BLaER1 treated with 17β-estradiol and CSF1 and Interleukin-3, amounts not matched to agents 10 nM and 100 nM (cell line): ENCODE measurements around the gene IKBKE.

Source experiments
- H3K27ac ChIP-seq, 11 experiments: shearing (Covaris generic); formaldehyde crosslinking; 2 replicates each; pipeline ENCODE4 v1.8.1; 2022
- H3K27me3 ChIP-seq, 11 experiments: shearing (Covaris generic); formaldehyde crosslinking; 2 replicates each; pipeline ENCODE4 v1.8.1; 2022
- H3K36me3 ChIP-seq, 11 experiments: shearing (Covaris generic); formaldehyde crosslinking; 2 replicates each; pipeline ENCODE4 v1.8.1; 2022
- H3K4me1 ChIP-seq, 10 experiments: shearing (Covaris generic); formaldehyde crosslinking; 2 replicates each; pipeline ENCODE4 v1.8.1; 2022
- H3K4me2 ChIP-seq, 11 experiments: shearing (Covaris generic); formaldehyde crosslinking; 2 replicates each; pipeline ENCODE4 v1.8.1; 2022
- H3K4me3 ChIP-seq, 10 experiments: shearing (Covaris generic); formaldehyde crosslinking; 2 replicates each; pipeline ENCODE4 v1.8.1; 2022
- H3K9ac ChIP-seq, 11 experiments: shearing (Covaris generic); formaldehyde crosslinking; 2 replicates each; pipeline ENCODE4 v1.8.1; 2022
- H3K9me3 ChIP-seq, 11 experiments: shearing (Covaris generic); formaldehyde crosslinking; replicated peaks in 1 of 11; 2 replicates each; pipeline ENCODE4 v1.8.1; 2022
- H4K20me1 ChIP-seq, 11 experiments: shearing (Covaris generic); formaldehyde crosslinking; 2 replicates each; pipeline ENCODE4 v1.8.1; 2022
- Cebpa-rat ChIP-seq, 11 experiments: shearing (Covaris generic); IDR thresholded peaks; 2 replicates each; pipeline ENCODE4 v1.8.1; 2022

IKBKE gene

GRCh38 chr1:206449565-206449964, 20.7 kb upstream of the IKBKE start:
- Histone ChIP-seq H3K9ac (no peak overlapping the region), H3K36me3 (peaks cover 98 to 100% (median 100%) of the 10 kb centered on the region in 11 experiments), H3K4me3 (no peak overlapping the region), H3K4me1 (peaks cover 0 to 30% (median 2%) of the 10 kb centered on the region in 10 experiments; a peak in 8 of 20 replicates), H3K4me2 (no peak overlapping the region), H3K27me3 (no peaks in the 10 kb centered on the region), H3K27ac (no peak overlapping the region), H4K20me1 (peaks cover 0 to 58% (median 0%) of the 10 kb centered on the region in 11 experiments; a peak in 4 of 22 replicates), H3K9me3 (no peaks in the 10 kb centered on the region)
- no peak for TF ChIP-seq Cebpa-rat (IDR thresholded peaks at IDR 0.05)

DNA sequence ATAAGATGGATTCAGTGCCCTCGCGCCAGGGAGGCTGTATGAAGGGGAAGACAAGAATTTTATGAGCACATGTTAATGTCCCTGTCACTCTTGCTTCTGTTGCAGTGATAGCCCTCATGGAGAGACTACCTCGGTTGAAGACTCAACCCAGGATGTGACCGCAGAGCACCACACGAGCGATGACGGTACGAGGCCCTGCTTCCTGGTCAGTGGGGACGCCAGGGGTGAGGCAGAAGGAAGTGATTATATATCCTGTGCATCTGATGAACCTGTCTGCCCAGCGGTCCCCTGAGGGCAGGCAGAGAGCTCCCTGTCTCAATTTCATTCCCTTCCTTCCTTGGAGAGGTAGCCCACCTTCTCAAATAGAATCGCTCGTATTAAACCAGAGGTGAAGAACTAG, 20.0 kb upstream of the IKBKE start:
- no peak for TF ChIP-seq Cebpa-rat (IDR thresholded peaks at IDR 0.05)
- Histone ChIP-seq H3K4me1 (peaks cover 2 to 38% (median 7%) of the 10 kb centered on the region in 10 experiments; a peak in 14 of 20 replicates), H3K9me3 (no peaks in the 10 kb centered on the region), H3K27ac (no peak overlapping the region), H3K36me3 (peaks cover 98 to 100% (median 100%) of the 10 kb centered on the region in 11 experiments), H3K27me3 (no peaks in the 10 kb centered on the region), H3K9ac (no peak overlapping the region), H3K4me2 (no peak overlapping the region), H3K4me3 (no peak overlapping the region), H4K20me1 (peaks cover 0 to 50% (median 0%) of the 10 kb centered on the region in 11 experiments; a peak in 4 of 22 replicates)

DNA sequence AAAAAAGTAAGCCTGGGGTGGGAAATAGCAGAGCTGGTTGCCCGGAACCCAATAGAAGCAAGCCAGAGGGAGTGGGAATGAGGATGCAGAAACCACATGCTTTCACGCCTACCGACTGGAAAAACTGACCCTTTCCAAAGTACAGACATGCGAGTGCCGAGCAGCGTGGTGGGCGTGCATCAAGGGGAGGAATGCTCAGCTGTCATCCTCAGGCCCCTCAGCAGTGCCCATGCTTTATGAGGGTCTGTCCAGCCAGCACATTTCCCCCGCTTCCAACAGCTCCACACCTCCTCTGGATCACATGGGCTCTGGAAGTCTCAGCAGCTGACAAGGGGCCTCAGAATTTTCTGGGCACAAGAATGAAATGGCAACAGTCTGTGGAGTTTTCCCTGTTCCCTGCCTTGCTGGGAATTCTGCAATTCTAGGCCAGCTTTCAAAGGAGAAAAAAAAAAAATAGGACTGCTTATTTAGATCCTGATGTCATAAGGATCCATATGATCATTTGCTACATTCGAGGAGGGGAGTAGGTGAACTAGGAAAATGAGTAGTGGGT, 19.1 kb upstream of the IKBKE start:
- no peak overlapping the region for H3K9ac ChIP-seq

GRCh38 chr1:206453111-206453510, 17.2 kb upstream of the IKBKE start:
- H4K20me1 ChIP-seq, result peaks cover 0 to 23% (median 0%) of the 10 kb centered on the region in 11 experiments; a peak in 4 of 22 replicates
- TF ChIP-seq Cebpa-rat (IDR thresholded peaks at IDR 0.05), result no peak
- H3K4me2 ChIP-seq, result no peak overlapping the region
- H3K4me1 ChIP-seq, result peaks cover 7 to 55% (median 29%) of the 10 kb centered on the region in 10 experiments; a peak in 17 of 20 replicates
- no peaks in the 10 kb centered on the region for H3K9me3 ChIP-seq
- no peak overlapping the region for H3K9ac ChIP-seq
- H3K4me3 ChIP-seq, result no peak overlapping the region
- no peak overlapping the region for H3K27ac ChIP-seq
- H3K27me3 ChIP-seq, result no peaks in the 10 kb centered on the region
- peaks cover 84 to 100% (median 98%) of the 10 kb centered on the region in 11 experiments for H3K36me3 ChIP-seq

More for the DNA sequence above, 19.1 kb upstream of the IKBKE start:
- Histone ChIP-seq H3K4me1 (peaks cover 7 to 47% (median 14%) of the 10 kb centered on the region in 10 experiments; a peak in 15 of 20 replicates), H3K4me2 (no peak overlapping the region), H3K9me3 (no peaks in the 10 kb centered on the region), H3K4me3 (no peak overlapping the region), H3K27ac (no peak overlapping the region), H3K36me3 (peaks cover 95 to 100% (median 100%) of the 10 kb centered on the region in 11 experiments), H3K27me3 (no peaks in the 10 kb centered on the region), H4K20me1 (peaks cover 0 to 42% (median 0%) of the 10 kb centered on the region in 11 experiments; a peak in 4 of 22 replicates)
- no peak for TF ChIP-seq Cebpa-rat (IDR thresholded peaks at IDR 0.05)

- Histone ChIP-seq H3K9me3 (no peaks in the 10 kb centered on the region), H3K9ac (no peak overlapping the region; a peak in 2 of 22 replicates), H3K4me3 (no peak overlapping the region), H4K20me1 (peaks cover 0 to 7% (median 0%) of the 10 kb centered on the region in 11 experiments; a peak in 1 of 22 replicates), H3K27me3 (no peaks in the 10 kb centered on the region), H3K27ac (peak overlapping the region in 3 of 11 experiments; percentile 75 to 84 (median 82); a peak in 4 of 22 replicates), H3K36me3 (peaks cover 84 to 100% (median 97%) of the 10 kb centered on the region in 11 experiments), H3K4me1 (peaks cover 7 to 60% (median 31%) of the 10 kb centered on the region in 10 experiments; a peak in 17 of 20 replicates), H3K4me2 (peak overlapping the region in 3 of 11 experiments; percentile 74 to 90 (median 89); a peak in 5 of 22 replicates)
- TF ChIP-seq Cebpa-rat (IDR thresholded peaks at IDR 0.05), result no peak
Observed at GRCh38 chr1:206455289-206455665, 15.0 kb upstream of the IKBKE start.

GRCh38 chr1:206455666-206456344, 14.5 kb upstream of the IKBKE start:
- H3K4me3 ChIP-seq, result no peak overlapping the region
- peaks cover 0 to 6% (median 0%) of the 10 kb centered on the region in 11 experiments; a peak in 1 of 22 replicates for H4K20me1 ChIP-seq
- peak overlapping the region in 4 of 11 experiments; percentile 28 to 84 (median 78); a peak in 9 of 22 replicates for H3K27ac ChIP-seq
- H3K9me3 ChIP-seq, result no peaks in the 10 kb centered on the region
- no peaks in the 10 kb centered on the region for H3K27me3 ChIP-seq
- peaks cover 84 to 100% (median 93%) of the 10 kb centered on the region in 11 experiments for H3K36me3 ChIP-seq
- peaks cover 9 to 65% (median 37%) of the 10 kb centered on the region in 10 experiments; a peak in 19 of 20 replicates for H3K4me1 ChIP-seq
- H3K9ac ChIP-seq, result no peak overlapping the region; a peak in 2 of 22 replicates
- no peak for TF ChIP-seq Cebpa-rat (IDR thresholded peaks at IDR 0.05)
- H3K4me2 ChIP-seq, result peak overlapping the region in 4 of 11 experiments; percentile 74 to 96 (median 90); a peak in 8 of 22 replicates

DNA sequence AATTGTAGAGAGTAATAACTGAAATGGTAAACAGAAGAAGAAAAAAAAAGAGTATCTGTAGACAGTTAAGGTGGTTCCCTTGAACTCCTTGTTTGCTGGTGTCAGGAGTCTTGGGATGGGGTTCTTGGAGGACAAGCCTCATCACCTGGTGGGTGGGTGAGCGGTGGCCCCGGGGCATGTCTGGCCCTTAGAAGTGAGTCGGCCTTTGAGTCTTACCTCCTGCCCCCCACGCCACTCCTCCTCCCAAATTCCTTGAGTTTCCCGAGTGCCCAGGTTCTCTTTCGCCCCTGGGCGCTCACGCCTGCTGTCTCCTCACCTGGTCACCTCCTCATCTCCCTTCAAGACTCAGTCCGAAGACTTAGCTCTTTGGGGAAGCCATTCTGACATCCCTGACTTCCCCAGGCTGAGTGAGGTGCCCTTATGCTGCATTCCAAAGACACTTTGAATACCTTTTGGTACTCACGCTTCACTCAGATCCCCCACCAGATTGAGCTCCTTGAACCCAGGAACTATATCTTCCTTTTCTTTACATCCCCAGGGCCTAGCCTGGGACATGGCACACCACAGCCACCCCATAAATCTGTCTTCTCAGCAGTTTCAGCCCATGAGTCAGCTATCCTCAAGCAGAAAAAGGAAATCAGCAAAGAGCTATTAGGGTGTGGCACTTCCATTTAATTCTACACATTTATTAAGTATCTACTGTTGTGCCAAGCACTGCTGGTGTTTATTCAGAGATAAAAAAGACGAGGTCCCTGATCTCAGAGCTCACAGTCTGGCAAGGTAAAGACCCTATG, 13.5 kb upstream of the IKBKE start:
- H3K27me3 ChIP-seq, result no peaks in the 10 kb centered on the region
- H3K4me1 ChIP-seq, result peaks cover 13 to 73% (median 44%) of the 10 kb centered on the region in 10 experiments; a peak in 19 of 20 replicates
- peaks cover 82 to 99% (median 93%) of the 10 kb centered on the region in 11 experiments for H3K36me3 ChIP-seq
- H3K4me3 ChIP-seq, result peak overlapping the region in 4 of 10 experiments; percentile 5 to 46 (median 14); a peak in 5 of 20 replicates
- peak overlapping the region in 8 of 11 experiments; percentile 6 to 84 (median 62); a peak in 14 of 22 replicates for H3K27ac ChIP-seq
- peak overlapping the region in 7 of 11 experiments; percentile 20 to 96 (median 74); a peak in 13 of 22 replicates for H3K4me2 ChIP-seq
- peak overlapping the region in 4 of 11 experiments; percentile 19 to 62 (median 50); a peak in 6 of 22 replicates for H3K9ac ChIP-seq
- no peak for TF ChIP-seq Cebpa-rat (IDR thresholded peaks at IDR 0.05)
- peaks cover 0 to 10% (median 0%) of the 10 kb centered on the region in 11 experiments; a peak in 1 of 22 replicates for H4K20me1 ChIP-seq
- H3K9me3 ChIP-seq, result no peaks in the 10 kb centered on the region
